Panc1 (cell line): ENCODE measurements around the gene CDX1. TPM values are rescaled to one million over a fixed set of nuclear protein-coding genes. Genes with fewer than 3 reads are reported as not detected.

Experiments
- ATAC-seq: fragments of 200-7000 bp; cut with Tn5 transposase; 2 replicates; pipeline ENCODE4 v1.9.1; 2020; ENCODE audit warnings: mild to moderate bottlenecking, moderate library complexity
- BruUV-seq: library from RNA; stranded (reverse); fragments of 400-500 nt; replicated peaks from 2 replicates; lab custom pipeline; 2021; lab: Mats Ljungman, UMichigan
- CTCF ChIA-PET: fragments of 300-600 bp; sonication (Branson Sonifier 250); formaldehyde crosslinking; loops from one replicate; lab custom pipeline; 2022; ENCODE audit warnings: antibody characterized with exemption; lab: Charles Lee
- POLR2A ChIA-PET: fragments of 300-600 bp; sonication (Branson Sonifier 250); formaldehyde crosslinking; loops from one replicate; lab custom pipeline; 2022; ENCODE audit warnings: antibody characterized with exemption; lab: Charles Lee
- DNase-seq: peaks from one replicate; pipeline ENCODE4 v3.0.0-alpha.2; 2010; ENCODE audit warnings: low read depth, low spot score
- H3K27ac ChIP-seq: 2 replicates; pipeline ENCODE4 v1.5.1; 2011; ENCODE audit warnings: mild to moderate bottlenecking, low read length, inconsistent platforms
- H3K27me3 ChIP-seq: fragments of 200-500 bp; sonication (Bioruptor generic); 2 replicates; pipeline ENCODE4 v1.6.0; 2014; ENCODE audit warnings: low read length, inconsistent platforms; ENCODE audit not compliant: control insufficient read depth, insufficient read depth
- H3K36me3 ChIP-seq: fragments of 200-500 bp; sonication (Bioruptor generic); 2 replicates; pipeline ENCODE4 v1.5.1; 2014; ENCODE audit warnings: inconsistent platforms, mild to moderate bottlenecking, low read length, moderate library complexity; ENCODE audit not compliant: control insufficient read depth, insufficient read depth
- H3K4me1 ChIP-seq: 2 replicates; pipeline ENCODE4 v1.5.1; 2011; ENCODE audit warnings: inconsistent platforms, mild to moderate bottlenecking, low read length, moderate library complexity; ENCODE audit not compliant: control insufficient read depth, insufficient read depth
- H3K4me3 ChIP-seq, 2 experiments: 2 replicates each; pipeline ENCODE4 v1.5.1; 2011 to 2012; ENCODE audit warnings: low read depth in 2 of 2, low read length in 2 of 2, mild to moderate bottlenecking in 2 of 2, inconsistent platforms in 1 of 2, moderate library complexity in 1 of 2
- H3K9me3 ChIP-seq: fragments of 200-500 bp; sonication (Bioruptor generic); 2 replicates; pipeline ENCODE4 v1.5.1; 2014; ENCODE audit warnings: low read depth, mild to moderate bottlenecking, inconsistent platforms, low read length, moderate library complexity; ENCODE audit not compliant: control insufficient read depth, insufficient read depth
- CTCF ChIP-seq: fragments of 450-650 bp; IDR thresholded peaks from 2 replicates; pipeline ENCODE4 v1.5.1; 2017; ENCODE audit warnings: mild to moderate bottlenecking
- POLR2AphosphoS5 ChIP-seq: IDR thresholded peaks from 2 replicates; pipeline ENCODE4 v1.6.1; 2012; ENCODE audit warnings: mild to moderate bottlenecking, low read depth, low read length, moderate library complexity
- REST ChIP-seq, 2 experiments: IDR thresholded peaks; 2 replicates each; pipeline ENCODE4 v1.6.1; 2011 to 2012; ENCODE audit warnings: low read depth in 2 of 2, control low read depth in 1 of 2, low read length in 1 of 2, mild to moderate bottlenecking in 1 of 2, moderate library complexity in 1 of 2; ENCODE audit not compliant: insufficient read depth in 1 of 2
- SIN3A ChIP-seq: IDR thresholded peaks from 2 replicates; pipeline ENCODE4 v1.6.1; 2012; ENCODE audit warnings: low read depth, mild to moderate bottlenecking, low read length, moderate library complexity, borderline replicate concordance; ENCODE audit not compliant: insufficient read depth
- TCF7L2 ChIP-seq: IDR thresholded peaks from 2 replicates; pipeline ENCODE4 v1.6.1; 2011; ENCODE audit warnings: mild to moderate bottlenecking, low read depth, low read length, inconsistent platforms
- in situ Hi-C: cut with HindIII; loops from 2 replicates; pipeline ENCODE4 v1.10.0; 2016; ENCODE audit warnings: low sequenced_read_pairs, low pct_unique_long_range_greater_than_20kb
- intact Hi-C: fragments of 100-400 bp; cut with micrococcal nuclease; formaldehyde crosslinking; loops from one replicate; pipeline ENCODE4 v1.10.0; 2022; ENCODE audit not compliant: unreplicated experiment
- total RNA-seq: library from RNA; stranded (reverse); gene quantifications from one replicate; pipeline ENCODE4 v1.2.1, GENCODE V29; 2021; ENCODE audit not compliant: unreplicated experiment

CDX1 gene
- total RNA-seq, 1 experiment from 2014 or later = not detected

- ChIA-PET CTCF (interaction anchor here (1.7 kb wide), 1 partner anchor 60 kb away, joined by 4 read pairs; no protein-coding TSS in a partner anchor), POLR2A (no interaction called here)
- no peak for DNase-seq
- no peaks in the 10 kb centered on the region for H3K9me3 ChIP-seq
- no TSS peak for BruUV-seq
- H3K4me3 ChIP-seq = no peak overlapping the region
- TF ChIP-seq SIN3A (no peak), TCF7L2 (no peak), CTCF (no peak), POLR2AphosphoS5 (no peak), REST (IDR thresholded peaks at IDR 0.05; ENCODE audit: insufficient read depth in 1 of 2, low read depth in 2 of 2, low read length in 1 of 2) (no peak)
- H3K27ac ChIP-seq = no peak overlapping the region
- H3K27me3 ChIP-seq = no peaks in the 10 kb centered on the region
- intact Hi-C loops (no loop called here), in situ Hi-C loops (no loop called here)
- ATAC-seq = no peak
- peaks cover 8% of the 10 kb centered on the region for H3K4me1 ChIP-seq
- no peaks in the 10 kb centered on the region for H3K36me3 ChIP-seq
Measured at GRCh38 chr5:150159031-150159430, 7.5 kb upstream of the CDX1 start.

GRCh38 chr5:150159741-150160179, 6.8 kb upstream of the CDX1 start:
- no TSS peak for BruUV-seq
- ChIA-PET POLR2A (no interaction called here), CTCF (interaction anchor here (1.7 kb wide), 1 partner anchor 59 kb away, joined by 4 read pairs; no protein-coding TSS in a partner anchor)
- H3K4me3 ChIP-seq = no peak overlapping the region
- no peak overlapping the region for H3K27ac ChIP-seq
- H3K9me3 ChIP-seq = no peaks in the 10 kb centered on the region
- H3K4me1 ChIP-seq = peaks cover 8% of the 10 kb centered on the region
- DNase-seq (no peak), ATAC-seq (no peak)
- intact Hi-C loops (loop anchor here (2.0 kb wide), 1 partner anchor 191 kb away; no protein-coding TSS in a partner anchor), in situ Hi-C loops (no loop called here)
- H3K36me3 ChIP-seq = no peaks in the 10 kb centered on the region
- H3K27me3 ChIP-seq = no peaks in the 10 kb centered on the region
- TF ChIP-seq CTCF = no peak
- TF ChIP-seq SIN3A = no peak
- TF ChIP-seq TCF7L2 = no peak
- no peak for TF ChIP-seq REST (IDR thresholded peaks at IDR 0.05; ENCODE audit: insufficient read depth in 1 of 2, low read depth in 2 of 2, low read length in 1 of 2)
- TF ChIP-seq POLR2AphosphoS5 = no peak
